ENCODE measurements around the gene GPR78.

Gene GPR78

DNA sequence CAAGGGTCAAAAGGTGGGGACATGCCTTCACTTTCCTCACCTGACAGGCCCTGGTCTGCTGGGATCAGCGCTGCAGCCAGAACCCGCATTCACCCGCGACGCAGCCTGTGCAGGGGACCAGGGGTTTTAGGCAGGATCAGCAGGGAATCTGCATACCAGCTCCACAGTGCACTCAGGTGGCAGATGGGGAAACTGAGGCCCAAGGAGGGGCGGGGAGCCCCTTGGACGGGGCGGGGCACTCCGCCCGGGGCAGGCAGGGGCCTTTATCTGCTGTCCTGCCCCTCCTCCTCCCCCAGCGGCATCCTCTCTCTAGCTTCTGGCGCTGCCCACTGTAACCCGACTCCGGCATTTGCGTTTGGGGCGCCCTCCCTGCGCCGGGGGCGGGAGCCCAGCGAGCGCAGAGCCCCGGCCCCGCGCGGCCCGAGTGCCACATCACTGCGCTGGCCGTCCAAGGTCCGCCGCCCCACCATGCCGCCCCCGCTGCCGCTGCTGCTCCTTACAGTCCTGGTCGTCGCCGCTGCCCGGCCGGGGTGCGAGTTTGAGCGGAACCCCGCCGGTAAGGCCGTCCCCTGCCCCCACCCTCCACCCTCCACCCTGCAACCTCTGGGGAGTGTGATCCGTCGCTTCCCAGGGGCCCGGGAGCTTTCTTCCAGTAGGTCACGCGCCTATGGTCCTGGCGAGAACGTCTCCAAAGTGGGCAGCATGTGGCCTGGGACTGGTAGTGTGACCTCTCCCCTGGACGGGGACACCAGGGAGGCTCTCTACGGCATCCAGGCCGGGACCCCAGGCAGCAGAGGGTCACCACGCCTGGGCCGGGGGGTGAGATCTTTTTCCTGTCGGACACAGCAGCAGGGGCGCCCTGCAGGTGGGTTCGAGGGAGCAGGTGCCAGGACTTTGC is 12.4 kb downstream of the GPR78 start, which contains the start of gene CPZ:
CPZ (plus strand) TSS at position 400 of the 898 bp plus-strand sequence; CDS start at position 469, 69 bp downstream.
- TF ChIP-seq, protein P1, sequence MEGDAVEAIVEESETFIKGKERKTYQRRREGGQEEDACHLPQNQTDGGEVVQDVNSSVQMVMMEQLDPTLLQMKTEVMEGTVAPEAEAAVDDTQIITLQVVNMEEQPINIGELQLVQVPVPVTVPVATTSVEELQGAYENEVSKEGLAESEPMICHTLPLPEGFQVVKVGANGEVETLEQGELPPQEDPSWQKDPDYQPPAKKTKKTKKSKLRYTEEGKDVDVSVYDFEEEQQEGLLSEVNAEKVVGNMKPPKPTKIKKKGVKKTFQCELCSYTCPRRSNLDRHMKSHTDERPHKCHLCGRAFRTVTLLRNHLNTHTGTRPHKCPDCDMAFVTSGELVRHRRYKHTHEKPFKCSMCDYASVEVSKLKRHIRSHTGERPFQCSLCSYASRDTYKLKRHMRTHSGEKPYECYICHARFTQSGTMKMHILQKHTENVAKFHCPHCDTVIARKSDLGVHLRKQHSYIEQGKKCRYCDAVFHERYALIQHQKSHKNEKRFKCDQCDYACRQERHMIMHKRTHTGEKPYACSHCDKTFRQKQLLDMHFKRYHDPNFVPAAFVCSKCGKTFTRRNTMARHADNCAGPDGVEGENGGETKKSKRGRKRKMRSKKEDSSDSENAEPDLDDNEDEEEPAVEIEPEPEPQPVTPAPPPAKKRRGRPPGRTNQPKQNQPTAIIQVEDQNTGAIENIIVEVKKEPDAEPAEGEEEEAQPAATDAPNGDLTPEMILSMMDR (IDR thresholded peaks at IDR 0.05; ENCODE audit: insufficient read depth, missing control alignments), result no peak
- DNase-seq (ENCODE audit: insufficient read length, low spot score) (no peak), FAIRE-seq (no peak)

DNA sequence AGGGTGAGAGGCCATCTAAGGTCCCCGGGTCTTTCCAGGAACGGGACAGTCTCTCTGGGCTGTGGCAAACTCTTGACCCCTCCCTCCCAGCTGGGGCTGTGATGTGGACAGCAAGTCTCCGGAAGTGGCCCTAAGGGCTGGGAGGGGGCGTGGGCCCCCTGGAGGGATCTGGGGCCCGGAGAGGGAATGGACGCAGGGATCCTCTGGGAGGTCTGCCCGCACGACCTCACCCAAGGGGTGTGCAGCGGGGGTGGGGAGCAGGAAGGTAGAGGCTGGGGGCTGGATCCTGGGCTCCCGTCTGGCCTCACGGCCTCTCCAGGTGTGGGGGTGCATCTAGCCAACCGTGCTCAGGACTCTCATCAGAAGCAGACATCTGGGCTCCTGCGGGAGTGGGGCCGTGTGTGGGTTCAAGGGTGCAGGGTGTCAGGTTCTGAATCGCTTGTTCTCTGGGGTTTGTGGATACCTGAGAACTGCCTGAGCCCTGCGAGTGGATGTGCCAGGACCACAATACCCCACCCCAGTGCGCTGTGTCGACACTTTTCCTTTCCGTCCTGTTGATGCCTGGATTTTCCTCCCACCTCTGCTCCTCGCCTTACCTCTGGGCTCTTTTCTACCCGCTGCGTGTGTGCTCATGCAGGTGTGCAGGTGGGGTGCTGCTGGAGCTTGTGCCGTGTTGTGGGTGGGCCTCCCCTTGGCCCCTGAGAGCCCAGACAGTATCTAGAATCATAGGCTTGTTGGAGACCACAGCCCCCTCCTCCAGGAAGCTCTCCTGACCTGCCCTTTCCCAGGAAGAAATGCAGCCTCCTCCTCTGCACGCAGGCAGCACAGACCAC is 13.3 kb downstream of the GPR78 start:
- FAIRE-seq (no peak), DNase-seq (ENCODE audit: insufficient read length, low spot score) (no peak)
- TF ChIP-seq, protein P1 (IDR thresholded peaks at IDR 0.05; ENCODE audit: insufficient read depth, missing control alignments), result no peak

DNA sequence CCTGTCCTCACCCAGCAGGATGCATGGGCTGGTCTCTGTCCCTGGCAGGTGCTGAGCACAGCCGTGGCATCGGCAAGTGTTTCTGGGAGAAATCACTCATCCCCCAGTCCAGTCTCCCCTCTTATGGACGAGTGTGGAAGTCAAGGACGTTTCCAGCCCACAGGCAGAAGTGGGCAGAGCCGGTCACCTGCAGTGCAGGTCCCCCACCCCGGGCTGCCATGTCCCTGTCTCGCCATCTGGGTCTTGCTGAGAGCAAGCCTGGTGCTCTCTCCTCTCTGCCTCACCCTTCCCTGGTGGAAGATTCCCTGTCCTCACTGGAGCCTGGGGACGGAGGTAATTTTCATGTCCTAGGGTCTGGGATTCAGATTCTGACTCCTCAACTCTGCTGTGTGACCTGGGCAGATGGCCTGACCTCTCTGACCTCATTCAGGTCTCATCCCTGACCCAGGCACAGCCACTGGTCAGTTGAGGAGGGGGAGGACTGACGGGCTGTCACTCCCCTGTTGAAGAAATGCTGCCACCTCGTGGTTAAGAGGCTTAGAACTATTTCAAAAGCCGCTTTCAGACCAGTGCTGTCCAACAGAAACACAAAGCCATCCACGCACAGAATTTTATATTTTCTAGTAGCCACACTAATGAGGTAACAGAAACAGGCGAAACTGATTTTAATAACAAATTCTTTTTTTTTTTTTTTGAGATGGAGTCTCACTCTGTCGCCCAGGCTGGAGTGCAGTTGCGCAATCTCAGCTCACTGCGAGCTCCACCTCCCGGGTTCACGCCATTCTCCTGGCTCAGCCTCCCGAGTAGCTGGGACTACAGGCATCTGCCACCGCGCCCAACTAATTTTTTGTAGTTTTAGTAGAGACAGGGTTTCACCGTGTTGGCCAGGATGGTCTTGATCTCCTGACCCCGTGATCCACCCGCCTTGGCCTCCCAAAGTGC is 14.2 kb downstream of the GPR78 start:
- DNase-seq (ENCODE audit: insufficient read length, low spot score) (peak; percentile 32), FAIRE-seq (no peak)
- TF ChIP-seq, protein P1 (IDR thresholded peaks at IDR 0.05; ENCODE audit: insufficient read depth, missing control alignments), result peak; percentile 58

DNA sequence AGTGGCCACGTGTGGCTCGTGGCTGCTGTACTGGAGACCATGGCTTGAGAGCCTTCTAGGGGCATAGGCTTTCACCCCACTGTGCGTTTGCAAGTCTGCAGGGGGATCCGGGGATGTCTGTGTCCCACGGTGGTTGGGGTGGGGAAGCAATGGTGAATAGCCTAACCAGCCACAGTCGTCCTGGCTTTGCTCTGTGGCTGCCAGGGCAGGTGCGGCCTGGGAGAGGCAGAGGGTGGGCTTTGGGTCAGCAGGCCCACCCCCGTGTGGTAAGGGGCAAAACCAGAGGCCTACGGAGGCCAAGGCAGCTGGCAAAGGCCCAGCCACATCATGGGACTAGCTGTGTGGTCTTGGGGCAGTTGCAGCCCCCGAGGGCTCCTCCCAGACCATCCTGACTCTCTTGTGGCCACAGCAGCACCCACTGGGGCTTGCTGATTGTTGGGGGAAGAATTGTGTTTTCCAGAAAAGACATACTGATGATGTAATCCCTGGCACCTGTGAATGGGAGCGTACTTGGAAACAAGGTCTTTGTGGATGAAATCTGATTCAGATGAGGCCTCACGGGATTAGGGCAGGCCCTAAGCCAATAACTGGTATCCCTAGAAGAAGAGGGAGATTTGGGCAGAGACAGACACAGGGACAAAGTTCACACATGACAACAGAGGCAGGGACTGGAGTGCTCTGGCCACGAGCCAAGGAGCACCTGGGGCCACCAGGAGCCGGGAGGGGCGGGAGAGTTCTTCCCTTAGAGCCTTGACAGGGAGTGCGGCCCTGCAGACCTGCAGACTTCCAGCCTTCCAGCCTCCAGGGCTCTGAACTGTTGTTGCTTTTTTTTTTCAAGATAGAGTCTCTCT is 15.3 kb downstream of the GPR78 start:
- TF ChIP-seq, protein P1 (IDR thresholded peaks at IDR 0.05; ENCODE audit: insufficient read depth, missing control alignments), result no peak
- no peak for DNase-seq (ENCODE audit: insufficient read length, low spot score)
- no peak for FAIRE-seq

DNA sequence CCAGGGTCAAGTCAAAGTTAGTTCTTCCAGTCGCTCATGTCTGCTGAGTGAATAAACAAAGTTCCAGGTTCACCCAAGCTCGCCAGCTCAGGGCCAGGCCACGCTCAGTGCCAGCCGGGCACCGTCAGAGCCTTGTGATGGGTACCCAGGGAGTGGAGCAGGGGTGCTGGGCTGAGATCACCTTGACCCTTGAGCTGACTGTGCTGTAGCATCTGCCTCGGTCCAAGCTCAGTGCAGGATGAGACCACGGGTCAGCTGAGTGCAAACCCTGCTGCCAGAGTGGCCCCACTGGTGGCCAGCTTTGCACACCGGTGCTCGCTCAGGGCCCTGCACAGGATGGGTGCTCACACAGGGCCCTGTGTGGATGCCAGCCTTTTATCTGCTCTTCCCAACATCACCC is 16.7 kb downstream of the GPR78 start:
- DNase-seq (ENCODE audit: insufficient read length, low spot score) (no peak), FAIRE-seq (no peak)
- TF ChIP-seq, protein P1 (IDR thresholded peaks at IDR 0.05; ENCODE audit: insufficient read depth, missing control alignments), result no peak

DNA sequence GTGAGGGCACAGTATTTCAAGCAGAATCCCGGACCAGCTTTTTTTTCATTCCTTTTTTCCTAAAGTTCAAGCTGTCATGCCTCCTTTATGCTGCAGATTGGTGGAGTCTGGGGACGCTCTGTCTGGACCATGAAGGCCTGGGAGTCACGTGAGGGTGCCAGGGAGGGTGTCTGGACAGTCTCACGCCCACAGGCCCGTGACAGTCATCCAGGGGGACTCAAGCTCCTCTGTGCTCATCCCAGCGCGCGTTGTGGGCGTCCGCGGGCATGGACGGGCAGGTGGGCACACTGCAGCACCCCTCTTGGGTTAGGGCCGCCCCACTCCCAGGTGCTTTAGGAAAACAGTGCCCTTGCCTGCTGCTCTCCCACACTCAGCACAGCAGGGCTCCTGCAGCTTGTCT is 17.1 kb downstream of the GPR78 start:
- TF ChIP-seq, protein P1 (IDR thresholded peaks at IDR 0.05; ENCODE audit: insufficient read depth, missing control alignments), result no peak
- DNase-seq (ENCODE audit: insufficient read length, low spot score) (no peak), FAIRE-seq (no peak)
